GM18520 (cell line): ENCODE measurements around the gene REEP6.

Source experiments
- ATAC-seq: cut with Tn5 transposase; IDR thresholded peaks from one replicate; pipeline ENCODE4 v1.9.1; 2021; ENCODE audit not compliant: unreplicated experiment

The REEP6 gene

GRCh38 chr19:1456121-1456900 lies 34.7 kb upstream of the REEP6 start:
- ATAC-seq = no peak

GRCh38 chr19:1457031-1457739 lies 33.8 kb upstream of the REEP6 start:
- ATAC-seq = no peak

DNA sequence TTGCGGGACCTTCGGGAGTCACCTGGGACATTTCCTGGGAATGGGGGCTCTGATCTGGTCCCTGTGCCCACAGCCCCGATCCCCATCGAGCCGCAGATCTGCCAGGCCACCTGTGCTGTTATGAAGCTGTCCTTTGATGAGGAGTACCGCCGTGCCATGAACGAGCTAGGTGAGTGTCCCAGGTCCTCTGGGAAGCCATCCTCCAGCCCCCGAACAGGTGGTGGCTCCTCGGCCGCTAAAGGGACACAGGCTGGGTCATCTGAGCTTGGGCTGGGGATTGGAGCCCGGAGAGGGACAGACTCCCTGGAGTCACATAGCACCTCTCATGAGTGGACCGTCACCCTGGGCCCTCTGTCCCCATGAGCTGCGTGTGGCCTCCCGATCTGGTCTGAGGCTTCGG lies 33.1 kb upstream of the REEP6 start:
- ATAC-seq = no peak

DNA sequence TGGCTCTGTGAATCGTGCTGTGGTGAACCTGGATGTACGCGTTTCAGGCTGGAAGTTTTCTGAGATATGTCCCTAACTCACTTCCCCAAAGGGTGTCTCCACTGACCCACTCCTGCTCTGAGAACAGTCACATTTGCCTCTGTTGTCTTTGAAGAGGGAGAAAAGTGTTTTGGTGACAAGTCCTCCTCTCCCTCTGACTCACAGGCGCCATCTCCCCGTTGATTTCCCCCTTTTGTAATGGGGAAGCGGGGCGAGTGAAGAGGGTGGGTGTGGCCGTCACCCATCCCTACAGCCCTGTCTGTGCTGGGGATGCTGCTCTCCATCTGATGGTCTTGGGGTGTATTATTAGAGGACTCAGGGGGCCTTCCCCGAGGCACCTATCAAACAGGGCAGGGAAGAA lies 31.5 kb upstream of the REEP6 start:
- no peak for ATAC-seq

GRCh38 chr19:1460033-1460995 lies 30.7 kb upstream of the REEP6 start:
- no peak for ATAC-seq

DNA sequence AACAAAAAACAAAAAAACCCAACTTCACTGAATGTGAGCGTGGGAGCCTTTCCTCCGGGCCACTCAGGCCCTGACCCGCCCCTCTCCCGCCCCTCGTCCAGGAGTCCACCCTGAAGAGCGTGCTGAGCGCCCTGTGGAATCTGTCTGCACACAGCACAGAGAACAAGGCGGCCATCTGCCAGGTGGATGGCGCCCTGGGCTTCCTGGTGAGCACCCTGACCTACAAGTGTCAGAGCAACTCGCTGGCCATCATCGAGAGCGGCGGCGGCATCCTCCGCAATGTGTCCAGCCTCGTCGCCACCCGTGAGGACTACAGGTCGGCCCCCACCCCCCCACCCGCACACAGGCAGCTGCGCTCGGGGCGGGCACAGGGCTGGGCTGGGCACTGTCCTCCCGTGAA lies 29.1 kb upstream of the REEP6 start:
- ATAC-seq = no peak

GRCh38 chr19:1465191-1466016 lies 25.6 kb upstream of the REEP6 start:
- no peak for ATAC-seq

DNA sequence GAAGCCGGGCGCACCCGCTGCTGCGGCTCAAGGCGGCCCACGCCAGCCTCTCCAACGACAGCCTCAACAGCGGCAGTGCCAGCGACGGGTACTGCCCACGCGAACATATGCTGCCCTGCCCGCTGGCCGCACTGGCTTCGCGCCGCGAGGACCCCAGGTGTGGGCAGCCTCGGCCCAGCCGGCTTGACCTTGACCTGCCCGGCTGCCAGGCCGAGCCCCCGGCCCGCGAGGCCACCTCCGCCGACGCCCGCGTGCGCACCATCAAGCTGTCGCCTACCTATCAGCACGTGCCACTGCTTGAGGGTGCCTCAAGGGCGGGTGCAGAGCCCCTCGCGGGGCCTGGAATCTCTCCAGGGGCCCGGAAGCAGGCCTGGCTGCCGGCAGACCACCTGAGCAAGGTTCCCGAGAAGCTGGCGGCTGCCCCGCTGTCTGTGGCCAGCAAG lies 24.9 kb upstream of the REEP6 start:
- ATAC-seq = no peak

DNA sequence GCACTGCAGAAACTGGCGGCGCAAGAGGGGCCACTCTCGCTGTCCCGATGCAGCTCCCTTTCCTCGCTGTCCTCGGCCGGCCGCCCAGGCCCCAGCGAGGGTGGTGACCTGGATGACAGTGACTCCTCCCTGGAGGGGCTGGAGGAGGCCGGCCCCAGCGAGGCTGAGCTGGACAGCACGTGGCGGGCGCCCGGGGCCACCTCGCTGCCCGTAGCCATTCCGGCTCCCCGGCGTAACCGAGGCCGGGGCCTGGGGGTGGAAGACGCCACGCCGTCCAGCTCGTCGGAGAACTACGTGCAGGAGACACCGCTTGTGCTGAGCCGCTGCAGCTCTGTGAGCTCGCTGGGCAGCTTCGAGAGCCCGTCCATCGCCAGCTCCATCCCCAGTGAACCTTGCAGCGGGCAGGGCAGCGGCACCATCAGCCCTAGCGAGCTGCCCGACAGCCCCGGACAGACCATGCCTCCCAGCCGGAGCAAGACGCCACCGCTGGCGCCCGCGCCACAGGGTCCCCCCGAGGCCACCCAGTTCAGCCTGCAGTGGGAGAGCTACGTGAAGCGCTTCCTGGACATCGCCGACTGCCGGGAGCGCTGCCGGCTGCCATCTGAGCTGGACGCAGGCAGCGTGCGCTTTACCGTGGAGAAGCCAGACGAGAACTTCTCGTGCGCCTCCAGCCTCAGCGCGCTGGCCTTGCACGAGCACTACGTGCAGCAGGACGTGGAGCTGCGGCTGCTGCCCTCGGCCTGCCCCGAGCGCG lies 24.3 kb upstream of the REEP6 start:
- ATAC-seq = no peak

DNA sequence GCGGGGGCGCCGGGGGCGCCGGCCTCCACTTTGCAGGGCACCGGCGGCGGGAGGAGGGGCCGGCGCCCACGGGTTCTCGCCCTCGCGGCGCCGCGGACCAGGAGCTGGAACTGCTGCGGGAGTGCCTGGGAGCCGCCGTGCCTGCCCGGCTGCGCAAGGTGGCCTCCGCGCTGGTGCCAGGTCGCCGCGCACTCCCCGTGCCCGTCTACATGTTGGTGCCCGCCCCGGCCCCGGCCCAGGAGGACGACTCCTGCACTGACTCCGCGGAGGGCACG lies 23.8 kb upstream of the REEP6 start:
- ATAC-seq = no peak

DNA sequence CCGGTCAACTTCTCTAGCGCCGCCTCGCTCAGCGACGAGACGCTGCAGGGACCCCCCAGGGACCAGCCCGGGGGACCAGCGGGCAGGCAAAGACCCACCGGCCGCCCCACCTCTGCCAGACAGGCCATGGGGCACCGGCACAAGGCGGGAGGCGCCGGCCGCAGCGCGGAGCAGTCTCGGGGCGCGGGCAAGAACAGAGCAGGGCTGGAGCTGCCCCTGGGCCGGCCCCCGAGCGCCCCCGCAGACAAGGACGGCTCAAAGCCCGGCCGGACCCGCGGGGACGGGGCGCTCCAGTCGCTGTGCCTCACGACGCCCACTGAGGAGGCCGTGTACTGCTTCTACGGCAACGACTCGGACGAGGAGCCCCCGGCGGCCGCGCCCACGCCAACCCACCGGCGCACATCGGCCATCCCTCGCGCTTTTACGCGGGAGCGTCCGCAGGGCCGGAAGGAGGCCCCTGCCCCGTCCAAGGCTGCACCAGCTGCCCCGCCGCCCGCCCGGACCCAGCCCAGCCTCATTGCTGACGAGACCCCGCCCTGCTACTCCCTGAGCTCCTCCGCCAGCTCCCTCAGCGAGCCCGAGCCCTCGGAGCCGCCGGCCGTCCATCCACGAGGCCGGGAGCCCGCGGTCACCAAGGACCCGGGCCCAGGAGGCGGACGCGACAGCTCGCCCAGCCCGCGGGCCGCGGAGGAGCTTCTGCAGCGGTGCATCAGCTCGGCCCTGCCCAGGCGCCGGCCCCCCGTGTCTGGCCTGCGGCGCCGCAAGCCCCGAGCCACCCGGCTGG lies 23.3 kb upstream of the REEP6 start:
- ATAC-seq = no peak

DNA sequence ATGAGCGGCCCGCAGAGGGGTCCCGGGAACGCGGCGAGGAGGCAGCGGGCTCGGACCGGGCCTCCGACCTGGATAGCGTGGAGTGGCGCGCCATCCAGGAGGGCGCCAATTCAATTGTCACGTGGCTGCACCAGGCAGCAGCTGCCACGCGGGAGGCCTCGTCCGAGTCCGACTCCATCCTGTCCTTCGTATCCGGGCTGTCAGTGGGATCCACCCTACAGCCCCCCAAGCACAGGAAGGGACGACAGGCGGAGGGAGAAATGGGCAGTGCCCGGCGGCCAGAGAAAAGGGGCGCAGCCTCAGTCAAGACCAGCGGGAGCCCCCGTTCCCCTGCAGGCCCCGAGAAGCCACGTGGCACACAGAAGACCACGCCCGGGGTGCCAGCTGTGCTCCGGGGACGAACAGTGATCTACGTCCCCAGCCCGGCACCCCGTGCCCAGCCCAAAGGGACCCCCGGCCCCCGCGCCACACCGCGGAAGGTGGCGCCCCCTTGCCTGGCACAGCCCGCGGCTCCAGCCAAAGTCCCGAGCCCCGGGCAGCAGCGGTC lies 22.6 kb upstream of the REEP6 start:
- ATAC-seq = no peak

GRCh38 chr19:1468821-1469254 lies 22.1 kb upstream of the REEP6 start:
- ATAC-seq = no peak

DNA sequence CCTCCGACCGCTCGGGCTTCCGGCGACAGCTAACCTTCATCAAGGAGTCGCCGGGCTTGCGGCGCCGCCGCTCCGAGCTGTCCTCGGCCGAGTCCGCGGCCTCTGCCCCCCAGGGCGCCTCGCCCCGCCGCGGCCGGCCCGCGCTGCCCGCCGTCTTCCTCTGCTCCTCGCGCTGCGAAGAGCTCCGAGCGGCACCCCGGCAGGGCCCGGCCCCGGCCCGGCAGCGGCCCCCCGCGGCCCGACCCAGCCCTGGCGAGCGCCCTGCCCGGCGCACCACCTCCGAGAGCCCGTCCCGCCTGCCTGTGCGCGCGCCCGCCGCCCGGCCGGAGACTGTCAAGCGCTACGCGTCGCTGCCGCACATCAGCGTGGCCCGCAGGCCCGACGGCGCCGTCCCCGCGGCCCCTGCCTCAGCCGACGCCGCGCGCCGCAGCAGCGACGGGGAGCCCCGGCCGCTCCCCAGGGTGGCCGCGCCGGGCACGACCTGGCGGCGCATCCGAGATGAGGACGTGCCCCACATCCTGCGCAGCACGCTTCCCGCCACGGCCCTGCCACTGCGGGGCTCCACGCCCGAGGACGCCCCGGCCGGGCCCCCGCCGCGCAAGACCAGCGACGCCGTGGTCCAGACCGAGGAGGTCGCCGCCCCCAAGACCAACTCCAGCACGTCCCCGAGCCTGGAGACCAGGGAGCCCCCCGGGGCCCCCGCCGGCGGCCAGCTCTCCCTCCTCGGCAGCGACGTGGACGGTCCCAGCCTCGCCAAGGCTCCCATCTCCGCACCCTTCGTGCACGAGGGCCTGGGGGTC lies 21.5 kb upstream of the REEP6 start:
- no peak for ATAC-seq

DNA sequence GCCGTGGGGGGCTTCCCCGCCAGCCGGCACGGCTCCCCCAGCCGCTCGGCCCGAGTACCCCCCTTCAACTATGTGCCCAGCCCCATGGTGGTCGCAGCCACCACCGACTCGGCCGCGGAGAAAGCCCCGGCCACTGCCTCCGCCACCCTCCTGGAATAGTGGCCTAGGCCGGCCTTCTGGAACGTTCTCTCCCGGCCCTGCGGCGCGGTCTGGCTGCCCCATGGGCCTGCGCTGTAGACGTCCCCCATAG lies 21.0 kb upstream of the REEP6 start:
- no peak for ATAC-seq

DNA sequence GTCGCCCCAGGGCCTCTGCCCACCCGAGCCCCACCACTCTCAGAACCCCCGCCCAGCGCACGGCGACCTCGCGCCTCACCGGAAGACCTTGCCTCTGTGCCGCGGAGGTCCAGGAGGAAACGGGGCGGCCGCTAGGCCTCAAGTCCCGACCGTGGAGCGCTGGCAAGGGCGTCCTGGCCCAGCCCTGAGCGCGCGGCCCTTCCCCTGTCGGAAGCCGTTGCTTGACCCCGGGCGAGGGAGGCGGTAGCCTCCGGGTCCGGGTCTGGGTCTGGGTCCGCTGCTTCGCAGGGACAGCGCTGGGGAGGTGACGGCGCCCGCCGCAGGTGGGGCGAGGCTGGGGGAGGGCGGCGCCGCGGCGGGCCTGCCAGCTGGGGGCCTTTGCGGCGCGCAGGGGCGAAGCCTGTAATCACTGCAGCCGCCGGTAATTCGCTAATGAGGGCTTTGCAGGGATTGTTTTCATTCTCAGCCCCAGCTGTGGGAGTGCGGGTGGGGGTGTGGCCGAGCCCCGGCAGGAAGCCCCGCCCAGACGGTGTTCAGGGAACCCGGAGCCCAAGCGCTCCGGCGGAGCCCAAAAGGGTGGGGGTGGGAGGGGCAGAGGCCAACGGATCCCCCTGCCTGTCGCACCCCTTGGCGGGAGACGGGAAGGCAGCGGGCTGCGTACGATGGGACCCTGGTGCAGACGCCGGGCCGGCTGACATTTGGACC lies 20.5 kb upstream of the REEP6 start:
- no peak for ATAC-seq

GRCh38 chr19:1471010-1471514 lies 19.9 kb upstream of the REEP6 start:
- no peak for ATAC-seq
